HTR-8/SVneo (cell line): ENCODE measurements around the gene LRP3.

Experiments
- DNase-seq: peaks from one replicate; pipeline ENCODE4 v3.0.0; 2011; ENCODE audit warnings: low spot score, mixed read lengths; ENCODE audit not compliant: insufficient read length
- FAIRE-seq: peaks from 2 replicates; lab custom pipeline; 2011; peaks lifted over from hg19 to GRCh38; lab: Jason Lieb, UNC

LRP3 gene

DNA sequence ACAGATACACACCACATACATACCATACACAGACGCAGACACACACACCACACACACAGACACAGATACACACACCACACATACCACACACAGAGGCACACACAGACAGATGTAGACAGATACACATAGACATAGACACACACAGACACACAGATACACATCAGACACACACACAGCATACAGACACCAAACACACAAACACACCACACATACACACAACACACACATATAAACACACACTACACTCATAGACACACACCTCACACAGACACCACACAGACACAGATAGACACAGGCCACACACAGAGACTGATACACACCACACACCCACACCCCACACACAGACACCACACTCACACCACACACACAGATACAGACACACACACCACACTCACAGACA is 56.4 kb downstream of the LRP3 start:
- DNase-seq (no peak), FAIRE-seq (no peak)

DNA sequence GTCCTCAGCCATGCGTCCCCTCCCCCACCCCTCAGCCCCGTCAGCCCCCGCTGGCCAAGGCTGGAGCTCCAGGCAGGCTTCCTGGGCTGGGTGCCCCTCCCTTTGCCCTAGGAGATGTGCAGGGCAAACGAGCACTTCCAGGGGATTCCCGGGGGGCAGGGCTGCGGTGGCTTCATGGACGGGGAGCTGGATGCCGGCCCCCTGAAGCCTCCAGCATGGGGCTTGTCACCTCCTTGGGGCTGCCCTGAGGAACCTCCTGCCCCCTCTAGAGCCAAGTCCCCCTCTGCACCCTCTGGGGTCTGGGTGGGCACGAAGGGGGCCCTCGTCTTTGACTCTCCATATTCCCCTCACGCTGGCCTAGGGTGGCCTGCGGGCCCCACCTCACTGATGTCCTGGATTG is 56.9 kb downstream of the LRP3 start:
- FAIRE-seq, result no peak
- DNase-seq, result no peak

- no peak for DNase-seq
- no peak for FAIRE-seq
Measured at GRCh38 chr19:33251526-33252090, 57.5 kb downstream of the LRP3 start.

- DNase-seq (no peak), FAIRE-seq (no peak)
Measured at GRCh38 chr19:33252418-33252962, 58.4 kb downstream of the LRP3 start.

- DNase-seq, result no peak
- no peak for FAIRE-seq
Measured at GRCh38 chr19:33252971-33253370, 58.8 kb downstream of the LRP3 start.

DNA sequence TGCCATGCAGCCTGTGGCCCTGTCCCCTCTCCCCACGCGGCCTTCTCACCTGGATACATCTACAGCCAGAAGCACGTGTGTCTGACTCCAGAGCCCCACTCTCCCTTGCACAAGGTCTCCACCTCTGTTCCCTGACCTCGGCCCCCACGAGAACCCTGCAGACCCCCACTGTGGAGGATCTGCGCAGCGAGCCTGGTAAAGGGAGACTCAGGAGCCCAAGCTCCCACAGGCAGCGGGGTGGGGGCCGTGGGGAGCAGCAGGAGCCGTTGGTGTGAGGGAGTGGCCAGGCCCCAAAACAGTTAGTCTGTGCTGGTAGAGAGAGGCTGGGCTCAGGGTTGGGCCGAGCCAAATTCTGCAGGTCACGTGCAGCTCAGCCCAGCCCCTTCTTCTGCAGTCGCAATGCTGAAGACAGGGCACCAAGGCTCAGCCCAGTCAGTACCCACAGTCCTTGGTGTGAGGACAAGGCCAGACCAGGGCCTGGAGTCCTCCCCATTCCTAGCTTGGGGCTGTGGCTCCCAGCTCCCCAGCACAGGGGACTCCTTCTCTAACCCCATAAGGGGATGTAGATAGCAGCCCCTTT is 60.2 kb downstream of the LRP3 start:
- DNase-seq (no peak), FAIRE-seq (no peak)

DNA sequence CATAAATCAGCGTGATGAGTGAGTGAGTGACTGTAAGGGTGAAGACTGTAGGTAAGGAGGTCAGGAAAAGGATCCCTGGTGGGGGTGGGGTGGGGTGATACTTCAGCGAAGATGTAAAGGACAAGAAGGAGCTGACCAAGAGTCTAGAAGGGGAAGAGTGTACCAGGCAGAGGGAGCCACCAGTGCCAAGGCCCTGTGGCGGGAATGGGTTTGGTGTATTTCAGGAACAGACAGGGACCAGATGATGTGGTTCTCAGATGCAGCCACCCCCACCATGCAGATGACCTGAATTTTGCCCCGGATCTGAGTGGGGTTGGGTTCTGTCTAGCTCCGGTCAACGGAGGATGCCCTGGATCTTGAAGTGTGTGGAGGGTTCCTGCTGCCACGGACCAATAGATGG is 61.7 kb downstream of the LRP3 start:
- DNase-seq (no peak), FAIRE-seq (no peak)

DNA sequence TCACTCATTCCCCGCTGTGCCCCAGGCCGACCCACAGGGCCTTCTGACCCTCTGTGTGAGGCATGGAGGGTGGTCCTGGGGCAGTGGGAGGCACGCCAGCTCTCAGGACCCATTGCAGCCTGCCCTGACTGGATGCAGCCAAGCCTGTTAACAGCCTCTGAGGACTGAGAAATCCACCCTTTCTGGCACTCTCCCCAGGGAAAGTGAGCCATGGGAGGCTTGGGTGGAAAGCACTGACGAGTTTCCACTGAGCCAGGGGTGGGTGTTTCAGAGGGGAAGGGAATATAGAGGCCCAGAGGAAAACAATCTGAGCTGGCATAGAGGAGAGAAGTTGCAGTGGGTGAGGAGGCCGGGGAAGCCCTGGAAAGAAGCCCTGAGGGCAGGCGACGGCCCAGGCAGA is 62.1 kb downstream of the LRP3 start:
- DNase-seq, result no peak
- FAIRE-seq, result no peak

DNA sequence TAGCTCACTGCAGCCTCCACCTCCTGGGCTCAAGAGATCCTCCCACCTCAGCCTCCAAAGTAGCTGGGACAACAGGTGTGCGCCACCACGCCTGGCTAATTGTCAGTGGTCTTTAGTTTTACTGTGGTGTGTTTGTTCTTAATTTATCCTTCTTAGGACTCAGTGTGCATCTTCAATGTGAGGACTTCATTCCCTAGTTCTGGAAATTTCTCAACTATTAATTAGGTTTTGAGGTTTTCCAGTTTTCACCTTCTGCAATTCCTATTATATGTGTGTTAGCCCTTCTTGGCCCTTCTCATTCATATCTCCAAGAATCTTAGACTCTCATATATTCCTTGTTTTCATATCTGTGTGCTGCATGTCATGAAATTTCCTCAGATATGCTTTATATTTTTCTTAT is 63.7 kb downstream of the LRP3 start:
- no peak for DNase-seq
- no peak for FAIRE-seq
